Transverse colon (tissue), 3 donors: ENCODE results near the gene OR2M5.

Experiments used
- POLR2A ChIP-seq: fragments of 450-650 bp; IDR thresholded peaks from one replicate; pipeline ENCODE4 v1.6.1; 2016; ENCODE audit warnings: antibody characterized with exemption, mild to moderate bottlenecking, moderate library complexity
- TF ChIP-seq, protein P1 (sequence below), 5 experiments: fragments of 200-600 bp in 3 of 5; fragments of 450-650 bp in 2 of 5; sonication (generic) in 3 of 5; IDR thresholded peaks; 1 replicate in 2 of 5; 2 replicates in 3 of 5; pipeline ENCODE4 v1.5.1; 2016 to 2017; ENCODE audit warnings: antibody characterized with exemption in 5 of 5, inconsistent platforms in 3 of 5, mild to moderate bottlenecking in 2 of 5, moderate library complexity in 1 of 5

DNA sequence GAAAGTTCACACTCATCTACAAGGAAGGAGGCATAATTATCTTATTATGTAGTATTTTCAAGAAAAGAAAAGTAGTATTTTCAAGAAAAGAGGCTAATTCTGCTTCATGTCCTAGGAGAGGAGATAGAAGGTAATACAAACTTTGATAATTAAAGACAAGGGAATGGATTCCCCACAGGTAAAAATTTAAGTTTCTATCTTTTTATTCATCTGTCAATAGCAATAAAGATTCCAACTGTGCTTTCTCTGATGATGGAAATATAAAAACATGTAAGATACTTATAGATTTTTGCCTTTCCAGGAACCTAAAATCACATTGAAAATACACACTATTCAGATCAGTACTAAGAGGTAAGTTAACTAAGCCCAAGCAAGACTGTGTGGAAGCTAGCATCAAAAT lies 29.6 kb downstream of the OR2M5 start, which contains the start of gene OR2M2:
- no peak for TF ChIP-seq POLR2A
- TF ChIP-seq, protein P1, sequence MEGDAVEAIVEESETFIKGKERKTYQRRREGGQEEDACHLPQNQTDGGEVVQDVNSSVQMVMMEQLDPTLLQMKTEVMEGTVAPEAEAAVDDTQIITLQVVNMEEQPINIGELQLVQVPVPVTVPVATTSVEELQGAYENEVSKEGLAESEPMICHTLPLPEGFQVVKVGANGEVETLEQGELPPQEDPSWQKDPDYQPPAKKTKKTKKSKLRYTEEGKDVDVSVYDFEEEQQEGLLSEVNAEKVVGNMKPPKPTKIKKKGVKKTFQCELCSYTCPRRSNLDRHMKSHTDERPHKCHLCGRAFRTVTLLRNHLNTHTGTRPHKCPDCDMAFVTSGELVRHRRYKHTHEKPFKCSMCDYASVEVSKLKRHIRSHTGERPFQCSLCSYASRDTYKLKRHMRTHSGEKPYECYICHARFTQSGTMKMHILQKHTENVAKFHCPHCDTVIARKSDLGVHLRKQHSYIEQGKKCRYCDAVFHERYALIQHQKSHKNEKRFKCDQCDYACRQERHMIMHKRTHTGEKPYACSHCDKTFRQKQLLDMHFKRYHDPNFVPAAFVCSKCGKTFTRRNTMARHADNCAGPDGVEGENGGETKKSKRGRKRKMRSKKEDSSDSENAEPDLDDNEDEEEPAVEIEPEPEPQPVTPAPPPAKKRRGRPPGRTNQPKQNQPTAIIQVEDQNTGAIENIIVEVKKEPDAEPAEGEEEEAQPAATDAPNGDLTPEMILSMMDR (IDR thresholded peaks at IDR 0.05) = no peak
